ENCODE measurements around the gene ELMOD3. TPM values are rescaled to one million over a fixed set of nuclear protein-coding genes. Genes with fewer than 3 reads are reported as not detected.

ELMOD3 gene
- total and polyA plus RNA-seq, 8 donors = 3.9 to 22.9 (median 8.0) TPM

GRCh38 chr2:85418132-85419008 lies 63.8 kb downstream of the ELMOD3 start, which contains the start of gene SH2D6:
Gene SH2D6, plus strand, starts transcription at chr2:85418714. Its CDS starts 10,752 bp downstream, at chr2:85429466.
- H3K9me3 ChIP-seq = no peaks in the 10 kb centered on the region
- FAIRE-seq = no peak
- peak; percentile 81 to 91 (median 86) for DNase-seq
- H3K36me3 ChIP-seq = no peaks in the 10 kb centered on the region
- H3K27ac ChIP-seq = peak within 1 kb of the TSS; percentile 71 to 88 (median 82)
- intact Hi-C loops (cut with DNase I) = no loop called here
- H3K4me1 ChIP-seq = peaks cover 23 to 41% (median 35%) of the 10 kb centered on the region in 3 donors
- TF ChIP-seq CTCF (IDR thresholded peaks at IDR 0.05) = no peak
- H3K4me3 ChIP-seq = peak within 1 kb of the TSS; percentile 43 to 67 (median 61)
- WGBS, 2 donors = 15 to 19% methylated on average over 44 to 57 of the region's 57 CpGs
- ATAC-seq = peak; percentile 40 to 66 (median 57)
- no peaks in the 10 kb centered on the region for H3K27me3 ChIP-seq

- intact Hi-C loops (cut with DNase I) = no loop called here
- no peak for ATAC-seq
- no peak for DNase-seq
- no peak for TF ChIP-seq CTCF (IDR thresholded peaks at IDR 0.05)
- Histone ChIP-seq H3K4me3 (peak overlapping the region; percentile 43 to 67 (median 61)), H3K36me3 (no peaks in the 10 kb centered on the region), H3K9me3 (no peaks in the 10 kb centered on the region), H3K27ac (peak overlapping the region; percentile 71 to 88 (median 82)), H3K4me1 (peaks cover 23 to 41% (median 35%) of the 10 kb centered on the region in 3 donors), H3K27me3 (no peaks in the 10 kb centered on the region)
- FAIRE-seq = no peak
- WGBS, 2 donors = 31 to 40% methylated on average over 17 of the region's 17 CpGs
These were observed 64.6 kb downstream of the ELMOD3 start for GRCh38 chr2:85419009-85419675.

- Histone ChIP-seq H3K27ac (peak overlapping the region; percentile 79 to 88 (median 84)), H3K4me1 (peaks cover 26 to 47% (median 39%) of the 10 kb centered on the region in 3 donors), H3K36me3 (no peaks in the 10 kb centered on the region), H3K27me3 (no peaks in the 10 kb centered on the region), H3K4me3 (peak overlapping the region in 1 of 4 donors; percentile 6), H3K9me3 (no peaks in the 10 kb centered on the region)
- FAIRE-seq = no peak
- WGBS, 2 donors = 4 to 5% methylated on average over 22 of the region's 22 CpGs
- ATAC-seq = peak; percentile 76 to 85 (median 80)
- peak; percentile 93 to 98 (median 96) for DNase-seq
- TF ChIP-seq CTCF (IDR thresholded peaks at IDR 0.05) = peak; percentile 99 to 100 (median 100)
- intact Hi-C loops (cut with DNase I) = loop anchor here (5.0 to 10.0 kb wide), 2 partner anchors 132 to 134 kb away; no protein-coding TSS in a partner anchor
These were observed 66.1 kb downstream of the ELMOD3 start for GRCh38 chr2:85420536-85421259.

GRCh38 chr2:85421260-85422071 lies 66.9 kb downstream of the ELMOD3 start:
- 12 to 14% methylated on average over 13 of the region's 13 CpGs for WGBS, 2 donors
- peak overlapping the region in 1 of 4 donors; percentile 6 for H3K4me3 ChIP-seq
- peaks cover 34 to 55% (median 47%) of the 10 kb centered on the region in 3 donors for H3K4me1 ChIP-seq
- DNase-seq (peak in 5 of 6 donors; percentile 84 to 92 (median 85)), ATAC-seq (peak; percentile 71 to 76 (median 72)), FAIRE-seq (no peak)
- no peaks in the 10 kb centered on the region for H3K9me3 ChIP-seq
- H3K36me3 ChIP-seq = no peaks in the 10 kb centered on the region
- no peaks in the 10 kb centered on the region for H3K27me3 ChIP-seq
- no peak for TF ChIP-seq CTCF (IDR thresholded peaks at IDR 0.05)
- intact Hi-C loops (cut with DNase I) = loop anchor here (5.0 to 10.0 kb wide), 2 partner anchors 131 to 133 kb away; no protein-coding TSS in a partner anchor
- H3K27ac ChIP-seq = peak overlapping the region; percentile 79 to 88 (median 84)

Data from pancreas (tissue), 10 donors.